ENCODE measurements around the gene GALNT7.

Gene GALNT7

DNA sequence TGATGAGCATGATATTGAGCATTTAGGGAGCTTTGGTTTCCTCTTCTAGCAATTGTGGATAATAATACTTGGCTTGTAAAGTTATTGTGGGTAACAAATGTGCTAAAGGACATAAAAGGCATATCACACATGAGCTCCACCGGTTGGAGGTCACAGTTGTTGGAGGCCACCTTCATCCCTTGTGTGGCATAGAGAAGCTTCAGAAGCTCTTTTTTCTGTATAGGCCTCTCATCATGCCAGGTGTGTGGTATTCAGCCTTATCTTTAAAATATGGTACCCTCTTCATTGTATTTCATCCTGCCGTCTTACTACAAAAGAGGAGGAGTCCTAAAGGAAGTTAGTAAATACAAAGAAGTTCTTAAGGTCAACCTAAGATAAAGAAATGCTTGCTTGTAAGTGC lies 99.1 kb downstream of the GALNT7 start:
- Mint-ChIP-seq H3K4me3 (no peak overlapping the region), H3K27me3 (no peaks in the 10 kb centered on the region), H3K4me1 (peaks cover 37% of the 10 kb centered on the region), H3K27ac (ENCODE audit: low read depth) (no peak overlapping the region), H3K9me3 (no peaks in the 10 kb centered on the region), H3K36me3 (ENCODE audit: insufficient read depth) (peaks cover 12% of the 10 kb centered on the region)
- no peak for DNase-seq (ENCODE audit: low spot score in 2 of 2)
- no peak for ATAC-seq (replicated peaks; ENCODE audit: extremely low read depth, poor library complexity, severe bottlenecking)

DNA sequence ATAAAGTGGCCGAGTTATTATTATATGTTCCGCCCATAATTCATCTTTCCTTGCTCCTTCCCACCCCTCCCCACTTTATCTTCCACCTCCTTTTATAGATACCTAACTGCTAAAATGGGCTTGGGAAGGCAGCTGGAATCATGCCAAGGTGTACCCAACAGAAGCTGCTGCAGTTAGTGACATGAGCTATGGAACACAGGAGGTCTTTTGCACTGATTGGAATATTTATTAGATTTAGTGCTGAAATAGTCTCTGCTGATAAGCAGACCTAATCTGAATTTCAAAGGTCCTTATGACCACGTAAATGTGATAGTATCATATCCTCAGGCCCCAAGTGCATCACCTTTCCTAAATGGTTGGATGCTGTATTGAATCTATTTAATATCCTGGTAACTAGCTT lies 100.7 kb downstream of the GALNT7 start:
- DNase-seq (ENCODE audit: low spot score in 2 of 2): no peak
- Mint-ChIP-seq H3K9me3 (no peaks in the 10 kb centered on the region), H3K4me1 (peaks cover 38% of the 10 kb centered on the region), H3K27me3 (no peaks in the 10 kb centered on the region), H3K4me3 (no peak overlapping the region), H3K27ac (ENCODE audit: low read depth) (no peak overlapping the region), H3K36me3 (ENCODE audit: insufficient read depth) (peaks cover 9% of the 10 kb centered on the region)
- no peak for ATAC-seq (replicated peaks; ENCODE audit: extremely low read depth, poor library complexity, severe bottlenecking)

DNA sequence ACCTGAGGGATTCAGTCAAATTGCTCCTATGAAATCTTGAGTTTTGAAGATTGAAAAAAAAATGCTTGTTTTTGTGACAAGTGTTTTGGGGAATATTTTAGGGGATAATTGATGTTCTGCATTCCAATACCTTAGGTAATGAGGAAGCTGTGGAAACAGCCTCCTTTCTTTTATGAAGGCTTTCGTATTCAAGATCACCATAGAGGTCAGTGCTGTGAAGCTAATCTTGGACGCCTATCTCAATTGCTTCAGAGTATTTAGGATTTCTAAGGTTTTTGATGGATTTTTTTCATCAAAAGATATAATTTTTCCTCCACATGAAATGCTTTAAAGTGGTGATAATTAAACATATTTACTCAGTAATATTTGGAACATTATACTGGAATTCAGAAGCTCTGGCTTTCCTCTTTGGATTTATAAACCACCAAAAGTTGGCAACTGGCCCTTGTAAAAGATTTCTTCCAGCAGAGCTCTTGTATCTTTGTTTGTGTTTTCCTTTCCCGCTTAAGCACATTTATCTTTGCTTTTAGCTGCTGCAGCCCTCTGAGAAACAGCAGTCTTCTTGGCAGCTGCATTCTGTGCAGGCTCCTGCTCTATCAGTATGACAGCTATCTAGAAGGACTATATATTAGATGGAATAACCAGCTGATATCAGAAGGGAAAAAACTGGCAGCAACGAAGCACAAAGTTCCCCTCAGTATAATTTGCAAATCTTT lies 101.9 kb downstream of the GALNT7 start:
- H3K36me3 Mint-ChIP-seq (ENCODE audit: insufficient read depth): peaks cover 9% of the 10 kb centered on the region
- H3K27ac Mint-ChIP-seq (ENCODE audit: low read depth): no peak overlapping the region
- H3K27me3 Mint-ChIP-seq: no peaks in the 10 kb centered on the region
- no peak for ATAC-seq (replicated peaks; ENCODE audit: extremely low read depth, poor library complexity, severe bottlenecking)
- no peak for DNase-seq (ENCODE audit: low spot score in 2 of 2)
- H3K4me1 Mint-ChIP-seq: peaks cover 26% of the 10 kb centered on the region
- H3K4me3 Mint-ChIP-seq: no peak overlapping the region
- H3K9me3 Mint-ChIP-seq: no peaks in the 10 kb centered on the region

DNA sequence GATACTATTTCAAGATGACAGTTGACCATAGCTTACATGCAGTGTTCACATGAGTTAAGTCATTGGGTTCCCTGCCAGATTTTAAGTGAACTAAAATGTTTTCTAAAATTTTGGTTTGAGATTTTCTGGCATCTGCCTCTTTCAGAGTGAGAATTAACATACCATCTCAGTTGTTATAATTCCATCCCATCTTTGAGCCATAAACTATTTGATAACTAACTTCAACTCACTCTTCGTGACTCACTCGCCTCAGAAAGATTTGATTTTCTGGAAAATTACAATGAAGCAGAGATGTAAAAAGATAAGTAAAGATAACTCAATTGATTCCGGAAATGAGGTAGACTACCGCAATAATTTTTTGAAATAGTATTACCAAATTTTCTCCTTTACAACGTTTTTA lies 103.7 kb downstream of the GALNT7 start:
- H3K27ac Mint-ChIP-seq (ENCODE audit: low read depth): no peak overlapping the region
- no peak overlapping the region for H3K4me3 Mint-ChIP-seq
- DNase-seq (ENCODE audit: low spot score in 2 of 2): no peak
- H3K4me1 Mint-ChIP-seq: peaks cover 25% of the 10 kb centered on the region
- peaks cover 9% of the 10 kb centered on the region for H3K36me3 Mint-ChIP-seq (ENCODE audit: insufficient read depth)
- no peak for ATAC-seq (replicated peaks; ENCODE audit: extremely low read depth, poor library complexity, severe bottlenecking)
- H3K9me3 Mint-ChIP-seq: no peaks in the 10 kb centered on the region
- H3K27me3 Mint-ChIP-seq: no peaks in the 10 kb centered on the region

DNA sequence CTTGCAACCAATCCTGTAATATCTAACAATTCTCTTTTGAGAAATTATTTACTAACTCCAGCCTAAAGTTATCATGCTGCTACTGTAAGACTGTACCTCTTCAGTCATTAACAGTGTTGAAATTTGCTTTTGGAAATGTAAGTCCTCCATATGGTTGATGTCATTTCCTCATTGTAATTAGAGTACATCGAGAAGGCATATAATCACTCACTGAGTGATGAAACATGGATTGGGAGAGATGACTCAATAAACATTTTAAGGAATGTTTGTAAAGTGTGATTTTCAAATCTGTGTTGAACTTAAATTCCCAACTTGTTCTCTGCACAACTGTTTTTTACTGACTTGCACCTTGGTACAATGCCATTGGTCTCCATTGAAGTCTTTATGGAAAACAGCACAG lies 104.4 kb downstream of the GALNT7 start:
- ATAC-seq (replicated peaks; ENCODE audit: extremely low read depth, poor library complexity, severe bottlenecking) (no peak), DNase-seq (ENCODE audit: low spot score in 2 of 2) (no peak)
- H3K9me3 Mint-ChIP-seq: no peaks in the 10 kb centered on the region
- H3K4me3 Mint-ChIP-seq: no peak overlapping the region
- H3K36me3 Mint-ChIP-seq (ENCODE audit: insufficient read depth): peaks cover 4% of the 10 kb centered on the region
- H3K4me1 Mint-ChIP-seq: peaks cover 28% of the 10 kb centered on the region
- H3K27ac Mint-ChIP-seq (ENCODE audit: low read depth): no peak overlapping the region
- H3K27me3 Mint-ChIP-seq: no peaks in the 10 kb centered on the region

DNA sequence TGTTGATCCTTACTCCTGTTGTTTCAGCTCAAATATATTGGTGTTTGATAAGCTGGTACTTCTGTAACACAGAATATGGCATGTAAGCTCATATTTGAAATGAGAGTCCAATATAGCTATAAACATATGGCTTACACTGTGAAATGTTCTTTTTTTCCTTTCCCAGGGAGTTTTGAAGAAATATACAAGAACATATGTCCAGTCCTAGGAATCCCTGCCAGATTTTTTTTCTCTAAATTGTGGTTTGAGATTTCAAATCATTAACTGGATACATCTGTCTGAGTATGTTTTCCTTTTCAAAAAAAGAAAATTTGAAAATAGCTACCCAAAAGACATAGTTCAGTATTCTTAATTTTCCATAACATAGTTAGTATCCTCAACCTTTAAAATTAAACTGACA lies 105.3 kb downstream of the GALNT7 start:
- no peak for ATAC-seq (replicated peaks; ENCODE audit: extremely low read depth, poor library complexity, severe bottlenecking)
- no peaks in the 10 kb centered on the region for H3K27me3 Mint-ChIP-seq
- no peak for DNase-seq (ENCODE audit: low spot score in 2 of 2)
- no peak overlapping the region for H3K27ac Mint-ChIP-seq (ENCODE audit: low read depth)
- peaks cover 4% of the 10 kb centered on the region for H3K36me3 Mint-ChIP-seq (ENCODE audit: insufficient read depth)
- H3K4me3 Mint-ChIP-seq: no peak overlapping the region
- H3K9me3 Mint-ChIP-seq: no peaks in the 10 kb centered on the region
- H3K4me1 Mint-ChIP-seq: peaks cover 28% of the 10 kb centered on the region

DNA sequence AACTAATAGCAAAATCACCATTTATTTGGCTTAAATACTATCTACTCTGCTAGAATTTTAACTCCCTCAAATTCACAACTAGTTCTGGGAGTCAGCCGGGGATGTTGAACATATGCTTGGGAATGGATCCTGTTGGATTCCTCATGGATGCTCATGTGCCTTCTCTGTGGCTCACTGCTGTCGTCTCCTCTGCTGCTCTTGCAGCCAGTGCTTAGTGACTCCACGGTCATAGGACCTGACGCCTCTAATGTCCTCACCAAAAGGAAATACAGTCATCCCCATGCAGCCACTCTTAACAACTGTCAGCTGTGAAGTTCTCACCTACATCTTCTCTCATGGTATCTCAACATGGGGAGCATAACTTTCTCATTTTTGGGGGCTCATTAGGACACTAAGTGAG lies 106.1 kb downstream of the GALNT7 start:
- Mint-ChIP-seq H3K9me3 (no peaks in the 10 kb centered on the region), H3K27me3 (no peaks in the 10 kb centered on the region), H3K4me1 (peaks cover 24% of the 10 kb centered on the region), H3K27ac (ENCODE audit: low read depth) (no peak overlapping the region), H3K4me3 (no peak overlapping the region), H3K36me3 (ENCODE audit: insufficient read depth) (peaks cover 4% of the 10 kb centered on the region)
- DNase-seq (ENCODE audit: low spot score in 2 of 2) (no peak), ATAC-seq (replicated peaks; ENCODE audit: extremely low read depth, poor library complexity, severe bottlenecking) (no peak)

DNA sequence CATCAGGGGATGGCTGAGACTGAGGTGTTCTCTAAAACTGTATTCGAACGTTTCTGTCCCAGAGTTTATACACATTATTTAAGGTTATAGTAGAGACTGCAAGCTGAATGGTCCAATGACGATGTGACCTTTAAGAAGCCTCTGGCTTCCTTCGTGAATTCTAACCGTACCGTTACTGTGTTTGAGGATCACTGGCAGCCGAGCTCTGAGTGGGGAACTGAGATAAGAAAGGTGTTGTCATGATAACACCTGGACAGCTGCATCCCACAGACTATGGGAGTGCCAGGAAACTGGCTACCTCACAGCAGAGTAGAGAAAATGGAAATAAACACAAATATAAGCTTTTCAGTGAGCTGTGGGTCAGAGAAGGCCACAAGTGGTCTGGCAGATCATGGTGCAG lies 106.5 kb downstream of the GALNT7 start:
- H3K27me3 Mint-ChIP-seq: no peaks in the 10 kb centered on the region
- H3K36me3 Mint-ChIP-seq (ENCODE audit: insufficient read depth): peaks cover 4% of the 10 kb centered on the region
- no peak for ATAC-seq (replicated peaks; ENCODE audit: extremely low read depth, poor library complexity, severe bottlenecking)
- peaks cover 23% of the 10 kb centered on the region for H3K4me1 Mint-ChIP-seq
- no peak overlapping the region for H3K27ac Mint-ChIP-seq (ENCODE audit: low read depth)
- DNase-seq (ENCODE audit: low spot score in 2 of 2): no peak
- no peak overlapping the region for H3K4me3 Mint-ChIP-seq
- H3K9me3 Mint-ChIP-seq: no peaks in the 10 kb centered on the region

DNA sequence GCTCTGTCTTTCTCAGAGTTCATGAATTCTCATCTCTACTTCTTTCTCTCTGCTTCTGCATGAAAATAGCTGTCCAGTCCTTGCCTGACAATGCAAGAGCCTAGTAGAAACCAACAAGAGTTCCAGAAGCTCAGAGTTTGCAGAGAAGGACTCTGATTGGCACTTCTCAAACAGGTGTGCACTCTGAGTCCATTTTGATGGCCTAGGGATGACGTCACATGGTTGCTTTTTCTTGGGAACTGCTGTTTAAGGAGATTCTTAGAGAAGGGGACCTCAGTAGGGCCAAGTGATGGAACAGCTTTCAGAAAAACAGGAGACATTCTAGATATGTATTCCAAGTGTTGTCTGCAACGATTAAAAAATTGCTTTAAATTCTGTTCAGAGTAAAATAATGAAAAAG lies 108.7 kb downstream of the GALNT7 start:
- H3K4me3 Mint-ChIP-seq: no peak overlapping the region
- H3K27me3 Mint-ChIP-seq: no peaks in the 10 kb centered on the region
- peaks cover 23% of the 10 kb centered on the region for H3K4me1 Mint-ChIP-seq
- no peak for DNase-seq (ENCODE audit: low spot score in 2 of 2)
- H3K36me3 Mint-ChIP-seq (ENCODE audit: insufficient read depth): peaks cover 2% of the 10 kb centered on the region
- ATAC-seq (replicated peaks; ENCODE audit: extremely low read depth, poor library complexity, severe bottlenecking): no peak
- H3K27ac Mint-ChIP-seq (ENCODE audit: low read depth): no peak overlapping the region
- H3K9me3 Mint-ChIP-seq: no peaks in the 10 kb centered on the region

DNA sequence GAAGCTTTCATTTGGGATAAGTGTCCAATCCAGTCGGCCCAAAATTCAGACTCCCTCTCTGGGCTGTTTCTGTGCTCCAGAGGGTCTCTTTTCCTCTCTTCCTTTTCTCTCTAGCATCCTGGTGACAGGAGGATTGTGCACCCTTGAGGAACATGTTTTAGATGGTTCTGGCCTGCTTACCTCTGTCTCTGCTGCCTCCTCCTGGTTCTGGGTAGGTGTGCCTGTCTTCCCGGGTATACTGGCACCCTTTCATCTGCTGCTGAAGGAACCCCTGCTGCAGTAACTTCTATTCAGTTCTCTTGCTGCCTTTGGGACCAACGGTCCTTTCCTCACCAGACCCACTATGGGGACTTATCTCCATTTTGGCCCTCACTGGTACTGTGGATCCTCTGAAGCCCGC lies 112.4 kb downstream of the GALNT7 start:
- H3K27me3 Mint-ChIP-seq: no peaks in the 10 kb centered on the region
- no peaks in the 10 kb centered on the region for H3K36me3 Mint-ChIP-seq (ENCODE audit: insufficient read depth)

DNA sequence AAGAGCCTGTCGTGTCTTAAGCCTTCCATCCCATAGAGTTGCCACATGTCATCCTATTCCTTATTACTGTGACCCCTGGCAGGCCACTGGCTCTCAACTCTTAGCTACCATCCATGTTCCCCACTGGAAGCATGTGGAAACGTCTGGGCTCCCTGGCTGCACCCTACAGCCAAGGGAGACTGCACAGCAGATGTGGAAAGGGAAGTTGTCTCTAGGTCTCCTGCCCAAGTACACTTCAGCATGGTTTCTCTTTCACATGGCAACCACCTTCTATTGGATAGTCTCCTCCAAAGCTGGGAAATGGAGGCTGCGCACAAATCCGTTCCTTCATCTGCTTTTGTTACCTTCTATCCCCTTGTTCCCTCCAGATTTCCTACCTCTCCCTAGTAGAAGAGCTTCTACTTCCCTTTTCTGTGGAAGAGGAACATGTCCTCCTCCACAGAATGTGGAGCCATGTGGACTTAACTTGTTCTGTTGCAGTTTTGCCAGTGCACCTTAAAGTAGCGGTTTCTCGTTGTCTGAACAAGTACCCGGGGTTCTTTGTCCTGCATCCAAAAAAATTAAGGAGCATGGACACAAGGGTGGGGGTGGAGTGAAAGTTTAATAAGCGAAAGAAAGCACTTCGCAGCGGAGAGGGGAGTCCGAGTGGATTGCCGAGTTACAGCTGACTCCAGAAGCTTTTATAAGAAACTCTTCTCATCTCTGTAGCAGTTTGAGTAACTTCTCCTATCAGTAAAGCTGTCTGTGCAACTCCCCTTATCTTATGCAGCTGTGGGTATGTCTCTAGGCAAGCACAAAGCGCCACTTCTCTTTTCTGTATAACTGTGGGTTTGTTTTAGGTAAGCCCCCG lies 113.0 kb downstream of the GALNT7 start:
- DNase-seq (ENCODE audit: low spot score in 2 of 2): no peak
- Mint-ChIP-seq H3K4me1 (peaks cover 13% of the 10 kb centered on the region), H3K4me3 (no peak overlapping the region), H3K9me3 (no peaks in the 10 kb centered on the region), H3K27me3 (no peaks in the 10 kb centered on the region), H3K27ac (ENCODE audit: low read depth) (no peak overlapping the region), H3K36me3 (ENCODE audit: insufficient read depth) (no peaks in the 10 kb centered on the region)
- no peak for ATAC-seq (replicated peaks; ENCODE audit: extremely low read depth, poor library complexity, severe bottlenecking)

More for the DNA sequence above, 112.4 kb downstream of the GALNT7 start:
- H3K4me1 Mint-ChIP-seq: peaks cover 16% of the 10 kb centered on the region
- no peak overlapping the region for H3K27ac Mint-ChIP-seq (ENCODE audit: low read depth)
- ATAC-seq (replicated peaks; ENCODE audit: extremely low read depth, poor library complexity, severe bottlenecking) (no peak), DNase-seq (ENCODE audit: low spot score in 2 of 2) (no peak)
- no peaks in the 10 kb centered on the region for H3K9me3 Mint-ChIP-seq
- no peak overlapping the region for H3K4me3 Mint-ChIP-seq

DNA sequence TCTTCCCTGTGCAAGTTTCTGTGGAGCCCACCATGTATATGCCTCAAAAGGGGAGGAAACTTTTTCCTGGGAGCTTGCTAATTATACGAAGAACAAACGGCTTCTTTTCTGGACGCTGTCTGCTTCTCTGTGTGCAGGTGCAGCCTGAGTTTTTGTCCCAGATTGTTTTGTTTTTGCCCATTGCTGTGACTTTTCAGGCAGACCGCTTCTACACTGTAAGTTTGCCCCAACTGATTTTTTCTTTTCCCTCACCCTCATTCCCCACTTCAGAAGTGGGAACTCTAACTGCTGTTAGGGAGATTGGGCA lies 113.6 kb downstream of the GALNT7 start:
- DNase-seq (ENCODE audit: low spot score in 2 of 2) (no peak), ATAC-seq (replicated peaks; ENCODE audit: extremely low read depth, poor library complexity, severe bottlenecking) (no peak)
- Mint-ChIP-seq H3K36me3 (ENCODE audit: insufficient read depth) (no peaks in the 10 kb centered on the region), H3K9me3 (no peaks in the 10 kb centered on the region), H3K4me1 (peaks cover 13% of the 10 kb centered on the region), H3K27me3 (no peaks in the 10 kb centered on the region), H3K27ac (ENCODE audit: low read depth) (no peak overlapping the region), H3K4me3 (no peak overlapping the region)

DNA sequence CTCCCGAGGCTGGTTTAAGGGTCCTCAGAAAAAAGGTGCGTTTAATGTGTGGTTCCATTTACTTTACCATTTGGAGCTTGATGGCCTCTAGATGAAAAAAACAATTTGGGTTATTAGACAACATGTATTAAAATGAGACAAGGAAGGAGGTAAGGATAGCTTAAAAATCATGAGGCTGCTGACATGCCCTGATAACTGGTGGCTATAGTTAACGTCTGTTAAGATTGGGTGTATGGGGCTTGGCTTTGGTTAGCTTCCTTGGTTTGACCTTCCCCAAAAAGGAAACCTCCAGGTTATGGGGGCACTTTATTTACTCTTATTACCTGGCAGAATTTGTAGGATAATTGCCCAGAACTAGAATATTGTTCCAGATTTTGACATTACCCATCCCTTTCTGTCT lies 114.0 kb downstream of the GALNT7 start:
- peaks cover 8% of the 10 kb centered on the region for H3K4me1 Mint-ChIP-seq
- no peaks in the 10 kb centered on the region for H3K36me3 Mint-ChIP-seq (ENCODE audit: insufficient read depth)
- DNase-seq (ENCODE audit: low spot score in 2 of 2) (no peak), ATAC-seq (replicated peaks; ENCODE audit: extremely low read depth, poor library complexity, severe bottlenecking) (no peak)
- H3K4me3 Mint-ChIP-seq: no peak overlapping the region
- no peaks in the 10 kb centered on the region for H3K27me3 Mint-ChIP-seq
- no peak overlapping the region for H3K27ac Mint-ChIP-seq (ENCODE audit: low read depth)
- H3K9me3 Mint-ChIP-seq: no peaks in the 10 kb centered on the region

All from central memory CD8-positive, alpha-beta T cell (primary cell).